GM23338 (cell line): ENCODE data around the gene GALM. TPM values are rescaled to one million over a fixed set of nuclear protein-coding genes. Genes with fewer than 3 reads are reported as not detected.

Experiments
- ATAC-seq: fragments of 200-7000 bp; cut with Tn5 transposase; 3 replicates; pipeline ENCODE4 v1.9.1; 2020
- DNase-seq: peaks from one replicate; pipeline ENCODE4 v3.0.0-alpha.2; 2015; ENCODE audit warnings: low spot score
- H2AFZ ChIP-seq: fragments of 200-600 bp; sonication (generic); 2 replicates; pipeline ENCODE4 v1.8.0; 2016; ENCODE audit warnings: antibody characterized with exemption, mild to moderate bottlenecking, moderate library complexity
- H3F3A ChIP-seq: fragments of 200-600 bp; sonication (generic); replicated peaks from 2 replicates; pipeline ENCODE4 v1.8.0; 2017; ENCODE audit warnings: antibody characterized with exemption, mixed run types, low read depth
- H3K27ac ChIP-seq: fragments of 200-600 bp; sonication (generic); 2 replicates; pipeline ENCODE4 v1.6.1; 2016; ENCODE audit warnings: low read depth
- H3K27me3 ChIP-seq: fragments of 200-600 bp; sonication (generic); 2 replicates; pipeline ENCODE4 v1.8.0; 2016; ENCODE audit warnings: mild to moderate bottlenecking, mixed run types, moderate library complexity; ENCODE audit not compliant: insufficient read depth
- H3K36me3 ChIP-seq: fragments of 200-600 bp; sonication (generic); 2 replicates; pipeline ENCODE4 v1.8.0; 2016; ENCODE audit warnings: mild to moderate bottlenecking; ENCODE audit not compliant: insufficient read depth
- H3K4me1 ChIP-seq: fragments of 200-600 bp; sonication (generic); 2 replicates; pipeline ENCODE4 v1.8.0; 2016; ENCODE audit warnings: mild to moderate bottlenecking, moderate library complexity; ENCODE audit not compliant: insufficient read depth
- H3K4me2 ChIP-seq: fragments of 200-600 bp; sonication (generic); 2 replicates; pipeline ENCODE4 v1.7.1; 2017; ENCODE audit warnings: mixed run types
- H3K4me3 ChIP-seq: fragments of 200-600 bp; sonication (generic); 2 replicates; pipeline ENCODE4 v1.6.1; 2016; ENCODE audit warnings: mixed run types
- H3K79me2 ChIP-seq: fragments of 200-600 bp; sonication (generic); replicated peaks from 2 replicates; pipeline ENCODE4 v1.8.0; 2017; ENCODE audit warnings: mild to moderate bottlenecking; ENCODE audit not compliant: insufficient read depth
- H3K9me2 ChIP-seq: fragments of 200-600 bp; sonication (generic); 2 replicates; pipeline ENCODE4 v1.8.0; 2017; ENCODE audit not compliant: insufficient read depth
- H4K20me1 ChIP-seq: fragments of 200-600 bp; sonication (generic); replicated peaks from 2 replicates; pipeline ENCODE4 v1.8.0; 2017; ENCODE audit warnings: mild to moderate bottlenecking; ENCODE audit not compliant: insufficient read depth
- H3K27ac Mint-ChIP-seq: 2 replicates; pipeline ENCODE4 v1.8.0; 2020; ENCODE audit warnings: inconsistent platforms, mild to moderate bottlenecking, moderate library complexity, mixed read lengths
- H3K27me3 Mint-ChIP-seq: 3 replicates; pipeline ENCODE4 v1.8.0; 2022; ENCODE audit warnings: low read depth, mild to moderate bottlenecking, moderate library complexity, mixed read lengths, inconsistent platforms; ENCODE audit not compliant: insufficient read depth, poor library complexity
- H3K36me3 Mint-ChIP-seq: 3 replicates; pipeline ENCODE4 v1.8.0; 2021; ENCODE audit warnings: low read depth, mild to moderate bottlenecking, inconsistent platforms, moderate library complexity, mixed read lengths
- H3K4me1 Mint-ChIP-seq: 3 replicates; pipeline ENCODE4 v1.8.0; 2020; ENCODE audit warnings: mild to moderate bottlenecking, inconsistent platforms, mixed read lengths
- H3K4me3 Mint-ChIP-seq: 3 replicates; pipeline ENCODE4 v1.8.0; 2021; ENCODE audit warnings: moderate library complexity, mild to moderate bottlenecking, inconsistent platforms, mixed read lengths
- H3K9me3 Mint-ChIP-seq: 3 replicates; pipeline ENCODE4 v1.8.0; 2020; ENCODE audit warnings: moderate library complexity, mild to moderate bottlenecking, inconsistent platforms, mixed read lengths
- CREB1 ChIP-seq: fragments of 250-450 bp; sonication (Bioruptor Pico); IDR thresholded peaks from 2 replicates; pipeline ENCODE4 v1.5.0; 2020; ENCODE audit warnings: low read depth, mild to moderate bottlenecking, moderate library complexity
- CTCF ChIP-seq, 2 experiments: fragments of 200-600 bp in 1 of 2; sonication (generic) in 1 of 2; conservative IDR thresholded peaks; 2 replicates each; pipeline versions ENCODE4 v1.5.1 to v1.6.1; 2016 to 2017; ENCODE audit warnings: antibody characterized with exemption in 2 of 2, low read depth in 2 of 2, mild to moderate bottlenecking in 2 of 2, moderate library complexity in 1 of 2
- ETS1 ChIP-seq: IDR thresholded peaks from 2 replicates; pipeline ENCODE4 v1.6.1; 2016; ENCODE audit warnings: antibody characterized with exemption
- EZH2 ChIP-seq: fragments of 200-600 bp; sonication (generic); IDR thresholded peaks from one replicate; pipeline ENCODE4 v1.8.0; 2017; ENCODE audit warnings: antibody characterized with exemption, mild to moderate bottlenecking, low read depth; ENCODE audit not compliant: unreplicated experiment
- EZH2phosphoT487 ChIP-seq: fragments of 200-600 bp; sonication (generic); IDR thresholded peaks from one replicate; pipeline ENCODE4 v1.8.1; 2018; ENCODE audit warnings: antibody characterized with exemption; ENCODE audit not compliant: unreplicated experiment
- JUNB ChIP-seq: IDR thresholded peaks from one replicate; pipeline ENCODE4 v1.6.1; 2016; ENCODE audit warnings: antibody characterized with exemption; ENCODE audit not compliant: unreplicated experiment
- NANOG ChIP-seq: IDR thresholded peaks from 2 replicates; pipeline ENCODE4 v1.6.1; 2016; ENCODE audit warnings: antibody characterized with exemption, borderline replicate concordance
- POLR2AphosphoS5 ChIP-seq: IDR thresholded peaks from 2 replicates; pipeline ENCODE4 v1.6.1; 2016; ENCODE audit warnings: antibody characterized with exemption, low read depth
- REST ChIP-seq: IDR thresholded peaks from one replicate; pipeline ENCODE4 v1.6.1; 2018; ENCODE audit warnings: antibody characterized with exemption; ENCODE audit not compliant: unreplicated experiment
- STAT1 ChIP-seq: IDR thresholded peaks from one replicate; pipeline ENCODE4 v1.6.1; 2016; ENCODE audit warnings: antibody characterized with exemption; ENCODE audit not compliant: unreplicated experiment
- ZNF114 ChIP-seq: fragments of 250-450 bp; sonication (Bioruptor Pico); IDR thresholded peaks from 2 replicates; pipeline ENCODE4 v1.5.0; 2020; ENCODE audit warnings: mild to moderate bottlenecking, moderate library complexity
- ZNF331 ChIP-seq: fragments of 250-450 bp; sonication (Bioruptor Pico); IDR thresholded peaks from 2 replicates; pipeline ENCODE4 v1.5.0; 2020; ENCODE audit warnings: low read depth, mild to moderate bottlenecking, moderate library complexity
- ZNF462 ChIP-seq: fragments of 250-450 bp; sonication (Bioruptor Pico); IDR thresholded peaks from 2 replicates; pipeline ENCODE4 v1.5.0; 2020; ENCODE audit warnings: mild to moderate bottlenecking, moderate library complexity
- polyA plus RNA-seq: library from polyadenylated mRNA; unstranded; fragments of >200 nt; fragmentation: Nextera tagmentation; extraction: Ambion mirVana; gene quantifications from 2 replicates; pipeline ENCODE4 v1.2.1, GENCODE V29; 2016
- total RNA-seq: library from RNA; depleted of rRNA; stranded (reverse); fragments of >200 nt; shearing (Covaris generic); gene quantifications from 2 replicates; pipeline ENCODE4 v1.2.3, GENCODE V29; 2014

GALM gene
- total and polyA plus RNA-seq, 2 experiments from 2014 or later, result 9.3 to 21.6 TPM

- H3K9me3 Mint-ChIP-seq, result no peaks in the 10 kb centered on the region
- no peak overlapping the region for H3K27ac Mint-ChIP-seq
- no peaks in the 10 kb centered on the region for H3K4me1 Mint-ChIP-seq
Observed at GRCh38 chr2:38653715-38654527, 12.0 kb upstream of the GALM start.

More at GRCh38 chr2:38653715-38654527, 12.0 kb upstream of the GALM start:
- Mint-ChIP-seq H3K36me3 (no peaks in the 10 kb centered on the region), H3K4me3 (no peak overlapping the region), H3K27me3 (peaks cover 3% of the 10 kb centered on the region)
- DNase-seq, result no peak
- Histone ChIP-seq H3K4me1 (no peaks in the 10 kb centered on the region), H3K4me3 (no peak overlapping the region), H4K20me1 (no peaks in the 10 kb centered on the region), H3K27me3 (no peaks in the 10 kb centered on the region), H3F3A (no peaks in the 10 kb centered on the region), H3K36me3 (no peaks in the 10 kb centered on the region), H3K79me2 (no peaks in the 10 kb centered on the region), H3K9me2 (0 out of 2 replicates have a peak, but pooled peaks cover 6% of the 10 kb centered on the region), H2AFZ (peak overlapping the region; percentile 63; the same call in 1 of the 2 replicates), H3K4me2 (no peak overlapping the region), H3K27ac (no peak overlapping the region)
- TF ChIP-seq ZNF114 (CRISPR knock-in tag), result no peak
- TF ChIP-seq ETS1, result no peak
- no peak for TF ChIP-seq STAT1
- no peak for TF ChIP-seq CREB1 (CRISPR knock-in tag)
- no peak for TF ChIP-seq EZH2
- TF ChIP-seq JUNB, result no peak
- no peak for TF ChIP-seq ZNF462 (CRISPR knock-in tag)
- TF ChIP-seq ZNF331 (CRISPR knock-in tag), result no peak
- TF ChIP-seq NANOG, result no peak
- no peak for TF ChIP-seq CTCF (conservative IDR thresholded peaks at IDR 0.05; ENCODE audit: low read depth in 2 of 2)
- TF ChIP-seq REST, result no peak
- TF ChIP-seq EZH2phosphoT487, result no peak
- TF ChIP-seq POLR2AphosphoS5, result no peak
- no peak for ATAC-seq
